Lung (tissue), 12 donors: Measurements from ENCODE around the gene MLLT3. TPM values are rescaled to one million over a fixed set of nuclear protein-coding genes. Genes with fewer than 3 reads are reported as not detected.
A peak's percentile ranks its signal among the peaks of the same experiment; 100 is the strongest.

ENCODE experiments used
- ATAC-seq: fragments of 200-7000 bp; cut with Tn5 transposase; one replicate; pipeline ENCODE4 v1.9.1; 2020; ENCODE audit warnings: moderate number of reproducible peaks; ENCODE audit not compliant: insufficient read depth, low FRiP score
- DNase-seq, 3 donors: peaks; one replicate each; pipeline ENCODE4 v3.0.0-alpha.2; 2013 to 2017
- H3K27ac ChIP-seq, 2 donors: one replicate each; pipeline ENCODE4 v1.5.1; 2013; ENCODE audit warnings: mild to moderate bottlenecking in 2 of 2, moderate library complexity in 2 of 2, control low read depth in 1 of 2, inconsistent platforms in 1 of 2, low read depth in 1 of 2, low read length in 1 of 2
- H3K27me3 ChIP-seq, 3 donors: one replicate each; pipeline ENCODE4 v1.5.1; 2013; ENCODE audit warnings: low read length in 2 of 3; ENCODE audit not compliant: control insufficient read depth in 3 of 3, insufficient read depth in 3 of 3
- H3K36me3 ChIP-seq, 4 donors: one replicate each; pipeline ENCODE4 v1.5.1; 2013; ENCODE audit warnings: low read length in 4 of 4, mild to moderate bottlenecking in 1 of 4, moderate library complexity in 1 of 4; ENCODE audit not compliant: control insufficient read depth in 4 of 4, insufficient read depth in 4 of 4
- H3K4me1 ChIP-seq, 5 donors: one replicate each; pipeline ENCODE4 v1.5.1; 2013; ENCODE audit warnings: low read length in 5 of 5, mild to moderate bottlenecking in 2 of 5, moderate library complexity in 1 of 5; ENCODE audit not compliant: control insufficient read depth in 5 of 5, insufficient read depth in 5 of 5
- H3K4me3 ChIP-seq: one replicate; pipeline ENCODE4 v1.5.1; 2013; ENCODE audit warnings: mild to moderate bottlenecking, control low read depth, moderate library complexity
- H3K9ac ChIP-seq, 2 donors: one replicate each; pipeline ENCODE4 v1.5.1; 2013; ENCODE audit warnings: low read length in 2 of 2, control low read depth in 1 of 2; ENCODE audit not compliant: insufficient read depth in 1 of 2
- H3K9me3 ChIP-seq, 4 donors: one replicate each; pipeline ENCODE4 v1.5.1; 2013; ENCODE audit warnings: low read length in 3 of 4, mild to moderate bottlenecking in 1 of 4, moderate library complexity in 1 of 4; ENCODE audit not compliant: control insufficient read depth in 4 of 4, insufficient read depth in 3 of 4
- WGBS, 2 donors: extraction: QIAGEN DNeasy Blood & Tissue Kit; methylation state at CpG; one replicate each; pipeline ENCODE4 v1.1.7; 2013; 5-methylcytosine and 5-hydroxymethylcytosine counted together
- polyA plus RNA-seq, 2 donors: library from polyadenylated mRNA; stranded (reverse); fragments of 200-250 nt; gene quantifications; one replicate each; pipeline ENCODE4 v1.2.1, GENCODE V29; 2013
- total RNA-seq, 2 donors: library from RNA; depleted of rRNA in 1 of 2; stranded (reverse); fragments of >200 nt in 1 of 2; gene quantifications; one replicate each; pipeline ENCODE4 v1.2.1, GENCODE V29; 2014 to 2021
- TF ChIP-seq, protein P1 (sequence below): IDR thresholded peaks from 2 replicates; pipeline ENCODE4 v1.5.1; 2012; ENCODE audit warnings: mild to moderate bottlenecking; ENCODE audit errors: control extremely low read depth, extremely low read depth
- donor health status: control.
- donor health status: control.
- donor health status: Bipolar disorder and iron deficiency.
- donor health status: healthy.
- donor health status: DM: yes; HTN: yes; CAD: no.

MLLT3 gene
- total and polyA plus RNA-seq, 4 donors, result 7.1 to 43.1 (median 13.7) TPM

DNA sequence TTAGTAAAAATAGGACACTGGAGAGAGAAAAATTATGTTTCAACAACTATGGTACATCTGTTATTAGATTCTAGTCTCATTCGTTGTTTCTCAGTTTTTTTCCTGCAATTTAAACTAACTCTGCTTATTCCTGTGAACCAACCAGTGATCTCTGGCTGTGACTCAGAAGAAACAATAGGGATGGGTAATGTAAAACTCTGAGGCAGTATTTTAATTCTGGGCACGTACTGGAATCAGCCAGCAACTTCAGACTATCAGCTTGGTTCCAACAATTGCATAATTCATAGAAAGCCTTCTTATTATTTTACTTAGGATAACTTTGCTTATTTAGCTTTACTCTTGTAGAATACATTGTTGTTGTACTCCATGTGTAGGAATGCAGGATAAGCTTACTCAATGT lies 28.8 kb downstream of the MLLT3 start:
- Histone ChIP-seq H3K9me3 (no peaks in the 10 kb centered on the region), H3K4me3 (no peak overlapping the region), H3K27ac (no peak overlapping the region), H3K4me1 (peaks cover 0 to 8% (median 4%) of the 10 kb centered on the region in 5 donors), H3K9ac (peak overlapping the region in 1 of 2 donors; percentile 1), H3K36me3 (peaks cover 0 to 1% (median 0%) of the 10 kb centered on the region in 4 donors), H3K27me3 (no peaks in the 10 kb centered on the region)
- TF ChIP-seq, protein P1, sequence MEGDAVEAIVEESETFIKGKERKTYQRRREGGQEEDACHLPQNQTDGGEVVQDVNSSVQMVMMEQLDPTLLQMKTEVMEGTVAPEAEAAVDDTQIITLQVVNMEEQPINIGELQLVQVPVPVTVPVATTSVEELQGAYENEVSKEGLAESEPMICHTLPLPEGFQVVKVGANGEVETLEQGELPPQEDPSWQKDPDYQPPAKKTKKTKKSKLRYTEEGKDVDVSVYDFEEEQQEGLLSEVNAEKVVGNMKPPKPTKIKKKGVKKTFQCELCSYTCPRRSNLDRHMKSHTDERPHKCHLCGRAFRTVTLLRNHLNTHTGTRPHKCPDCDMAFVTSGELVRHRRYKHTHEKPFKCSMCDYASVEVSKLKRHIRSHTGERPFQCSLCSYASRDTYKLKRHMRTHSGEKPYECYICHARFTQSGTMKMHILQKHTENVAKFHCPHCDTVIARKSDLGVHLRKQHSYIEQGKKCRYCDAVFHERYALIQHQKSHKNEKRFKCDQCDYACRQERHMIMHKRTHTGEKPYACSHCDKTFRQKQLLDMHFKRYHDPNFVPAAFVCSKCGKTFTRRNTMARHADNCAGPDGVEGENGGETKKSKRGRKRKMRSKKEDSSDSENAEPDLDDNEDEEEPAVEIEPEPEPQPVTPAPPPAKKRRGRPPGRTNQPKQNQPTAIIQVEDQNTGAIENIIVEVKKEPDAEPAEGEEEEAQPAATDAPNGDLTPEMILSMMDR, result no peak
- 58 to 75% methylated on average over 2 of the region's 2 CpGs for WGBS, 2 donors
- DNase-seq (peak in 2 of 3 donors; percentile 59 to 73), ATAC-seq (no peak)

DNA sequence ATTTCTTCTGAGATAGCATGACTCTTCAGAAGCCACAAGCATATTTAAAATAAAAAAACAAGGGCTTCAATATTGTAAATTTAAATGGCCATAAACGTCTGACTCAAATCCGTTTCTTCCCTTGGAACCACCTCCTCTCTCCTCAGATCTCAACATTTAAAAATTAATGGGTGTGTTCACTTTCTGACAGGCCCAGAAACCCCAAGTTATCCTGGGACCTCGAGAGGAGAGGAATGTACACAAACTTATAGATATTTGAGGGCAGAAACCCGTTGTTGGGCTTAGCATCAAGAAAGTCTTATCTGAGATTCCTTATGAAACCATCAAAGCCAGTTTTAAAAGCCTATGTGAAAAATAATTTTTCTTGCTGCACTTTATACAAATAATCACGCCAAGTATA lies 29.2 kb downstream of the MLLT3 start:
- TF ChIP-seq, protein P1, result no peak
- Histone ChIP-seq H3K27ac (no peak overlapping the region), H3K36me3 (peaks cover 0 to 1% (median 0%) of the 10 kb centered on the region in 4 donors), H3K9ac (no peak overlapping the region), H3K27me3 (no peaks in the 10 kb centered on the region), H3K9me3 (no peaks in the 10 kb centered on the region), H3K4me3 (no peak overlapping the region), H3K4me1 (peaks cover 0 to 8% (median 2%) of the 10 kb centered on the region in 5 donors)
- WGBS, 2 donors, result 67 to 82% methylated on average over 5 of the region's 5 CpGs
- DNase-seq (no peak), ATAC-seq (no peak)

DNA sequence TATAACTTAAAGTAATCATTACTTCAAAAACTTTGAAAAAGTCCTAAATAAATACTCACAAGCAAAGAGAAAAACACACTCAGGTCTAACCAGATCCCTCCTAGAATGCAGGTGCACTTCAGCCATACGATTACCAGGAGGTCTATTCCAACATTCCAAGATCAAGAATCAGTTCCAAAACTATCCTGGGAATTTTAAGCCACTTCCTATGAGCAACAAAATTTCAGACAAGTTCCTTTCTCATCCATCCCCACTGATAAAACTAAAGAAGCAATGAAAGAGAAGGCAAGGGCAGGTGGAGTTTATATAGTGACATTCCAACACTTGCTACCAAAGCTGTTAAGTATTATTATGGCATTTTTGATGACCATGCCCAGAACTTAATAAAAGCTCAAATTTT lies 29.6 kb downstream of the MLLT3 start:
- DNase-seq (no peak), ATAC-seq (no peak)
- H3K36me3 ChIP-seq, result peaks cover 0 to 1% (median 0%) of the 10 kb centered on the region in 4 donors
- H3K9me3 ChIP-seq, result no peaks in the 10 kb centered on the region
- TF ChIP-seq, protein P1, result no peak
- H3K4me3 ChIP-seq, result no peak overlapping the region
- peaks cover 0 to 8% (median 2%) of the 10 kb centered on the region in 5 donors for H3K4me1 ChIP-seq
- H3K27ac ChIP-seq, result no peak overlapping the region
- no peak overlapping the region for H3K9ac ChIP-seq
- 74 to 78% methylated on average over 1 of the region's 1 CpG for WGBS, 2 donors
- H3K27me3 ChIP-seq, result no peaks in the 10 kb centered on the region

DNA sequence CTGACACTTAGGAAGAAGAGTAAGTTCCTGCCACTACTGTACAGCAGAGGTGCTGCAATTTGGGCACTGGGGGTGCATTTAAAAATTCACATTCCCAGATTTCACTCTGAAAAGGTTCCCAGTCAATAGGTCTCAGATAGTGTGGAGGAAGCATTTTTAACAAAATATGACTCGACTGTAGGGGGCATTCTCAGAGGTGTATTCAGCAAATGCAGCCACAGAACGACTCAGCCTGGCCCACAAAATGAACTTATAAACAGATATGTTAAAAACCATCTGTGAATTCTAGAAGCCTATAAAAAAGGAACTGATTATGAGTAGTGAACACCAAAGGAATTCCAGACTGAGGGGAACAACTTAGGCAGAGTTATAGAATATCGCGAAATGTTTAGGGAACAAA lies 31.1 kb downstream of the MLLT3 start:
- Histone ChIP-seq H3K4me1 (peaks cover 0 to 8% (median 2%) of the 10 kb centered on the region in 5 donors), H3K27me3 (no peaks in the 10 kb centered on the region), H3K27ac (no peak overlapping the region), H3K9ac (no peak overlapping the region), H3K9me3 (no peaks in the 10 kb centered on the region), H3K4me3 (no peak overlapping the region), H3K36me3 (peaks cover 0 to 1% (median 0%) of the 10 kb centered on the region in 4 donors)
- 86 to 88% methylated on average over 4 of the region's 4 CpGs for WGBS, 2 donors
- no peak for DNase-seq
- TF ChIP-seq, protein P1, result no peak
- no peak for ATAC-seq
